ENCODE measurements around the gene MAP3K8.

- no peak for TF ChIP-seq CTCF (IDR thresholded peaks at IDR 0.05)
- TF ChIP-seq POLR2A (IDR thresholded peaks at IDR 0.05), result no peak
Measured at GRCh38 chr10:30460121-30460520, 26.1 kb downstream of the MAP3K8 start.
